GM12875 (cell line): ENCODE measurements around the gene APOC4.
A peak's percentile ranks its signal among the peaks of the same experiment; 100 is the strongest.
"Not testable (repeated sequence)": the region's sequence is repeated elsewhere in the genome, so short reads cannot be mapped to it uniquely, and the experiment has no call there.

Source experiments
- H3K4me3 ChIP-seq: one replicate; pipeline ENCODE4 v1.5.1; 2011; ENCODE audit warnings: low read depth, low read length, control low read depth
- CTCF ChIP-seq: IDR thresholded peaks from 2 replicates; pipeline ENCODE4 v1.5.1; 2011; ENCODE audit warnings: low read depth, mild to moderate bottlenecking, control low read depth, inconsistent platforms, low read length, moderate library complexity, borderline replicate concordance; ENCODE audit not compliant: insufficient read depth

APOC4 gene

GRCh38 chr19:44908074-44908835, 33.8 kb upstream of the APOC4 start:
- no peak overlapping the region for H3K4me3 ChIP-seq
- no peak for TF ChIP-seq CTCF

GRCh38 chr19:44908836-44909261, 33.2 kb upstream of the APOC4 start:
- no peak for TF ChIP-seq CTCF
- H3K4me3 ChIP-seq, result no peak overlapping the region

- TF ChIP-seq CTCF, result no peak
- H3K4me3 ChIP-seq, result no peak overlapping the region
These were observed 32.3 kb upstream of the APOC4 start for GRCh38 chr19:44909775-44910174.

- not testable (repeated sequence) for H3K4me3 ChIP-seq
These were observed 30.1 kb upstream of the APOC4 start for GRCh38 chr19:44911896-44912295.

- no peak overlapping the region for H3K4me3 ChIP-seq
- no peak for TF ChIP-seq CTCF
These were observed 29.2 kb upstream of the APOC4 start for GRCh38 chr19:44912854-44913253.

- H3K4me3 ChIP-seq, result not testable (repeated sequence)
These were observed 28.3 kb upstream of the APOC4 start for GRCh38 chr19:44913512-44914432.

GRCh38 chr19:44914433-44915206, 27.4 kb upstream of the APOC4 start, which contains the start of gene APOC1:
Gene APOC1, plus strand, starts transcription at chr19:44914608. Its CDS starts 284 bp downstream, at chr19:44914892.
- H3K4me3 ChIP-seq, result peak within 1 kb of the TSS; percentile 50

- no peak overlapping the region for H3K4me3 ChIP-seq
- TF ChIP-seq CTCF, result no peak
These were observed 17.8 kb upstream of the APOC4 start for GRCh38 chr19:44924243-44924725.
